Cardiac muscle cell (in vitro differentiated cells and primary cell): Measurements from ENCODE around the gene LMO3. TPM values are rescaled to one million over a fixed set of nuclear protein-coding genes. Genes with fewer than 3 reads are reported as not detected.

ENCODE experiments used
- DNase-seq, 2 donors: peaks; one replicate each; pipeline versions ENCODE4 v3.0.0 to v3.0.0-alpha.2; 2010 to 2017; ENCODE audit warnings: low read depth in 1 of 2, low spot score in 1 of 2
- H3K27ac ChIP-seq: fragments of 200-600 bp; sonication (generic); 2 replicates; pipeline ENCODE4 v1.5.1; 2016
- H3K27me3 ChIP-seq: fragments of 200-600 bp; sonication (generic); 2 replicates; pipeline ENCODE4 v1.6.0; 2016; ENCODE audit warnings: control low read depth
- H3K36me3 ChIP-seq: fragments of 200-600 bp; sonication (generic); 2 replicates; pipeline ENCODE4 v1.5.1; 2016; ENCODE audit warnings: control low read depth
- H3K4me1 ChIP-seq: fragments of 200-600 bp; sonication (generic); 2 replicates; pipeline ENCODE4 v1.8.1; 2017; ENCODE audit warnings: low read depth, mild to moderate bottlenecking, mixed run types
- H3K4me3 ChIP-seq: fragments of 200-600 bp; sonication (generic); 2 replicates; pipeline ENCODE4 v1.5.1; 2016; ENCODE audit warnings: mild to moderate bottlenecking
- H3K9me3 ChIP-seq: fragments of 200-600 bp; sonication (generic); 2 replicates; pipeline ENCODE4 v1.5.1; 2017; ENCODE audit warnings: low read depth, mild to moderate bottlenecking, control low read depth
- CTCF ChIP-seq: IDR thresholded peaks from 2 replicates; pipeline ENCODE4 v1.5.1; 2012; ENCODE audit warnings: low read depth, mild to moderate bottlenecking, low read length
- polyA plus RNA-seq: library from polyadenylated mRNA; unstranded; fragments of >200 nt; fragmentation: Nextera tagmentation; extraction: Ambion mirVana; gene quantifications from 2 replicates; pipeline ENCODE4 v1.2.1, GENCODE V29; 2016
- total RNA-seq: library from RNA; depleted of rRNA; stranded (reverse); fragments of >200 nt; gene quantifications from 2 replicates; pipeline ENCODE4 v1.2.3, GENCODE V29; 2016

LMO3 gene
- total and polyA plus RNA-seq, 2 experiments from 2014 or later, result 12.2 to 29.3 TPM

- no peak for TF ChIP-seq CTCF
- no peaks in the 10 kb centered on the region for H3K27me3 ChIP-seq
- H3K4me1 ChIP-seq, result peaks cover 5% of the 10 kb centered on the region
- no peaks in the 10 kb centered on the region for H3K36me3 ChIP-seq
- no peak overlapping the region for H3K27ac ChIP-seq
- no peak for DNase-seq
- H3K4me3 ChIP-seq, result no peak overlapping the region
- no peaks in the 10 kb centered on the region for H3K9me3 ChIP-seq
Observed at GRCh38 chr12:16618256-16618655, 12.3 kb upstream of the LMO3 start.

- H3K36me3 ChIP-seq, result no peaks in the 10 kb centered on the region
- H3K27ac ChIP-seq, result no peak overlapping the region
- DNase-seq, result peak in 1 of 2 donors; percentile 31
- TF ChIP-seq CTCF, result no peak
- H3K4me1 ChIP-seq, result peaks cover 12% of the 10 kb centered on the region
- peaks cover 35% of the 10 kb centered on the region for H3K27me3 ChIP-seq
- no peaks in the 10 kb centered on the region for H3K9me3 ChIP-seq
- H3K4me3 ChIP-seq, result no peak overlapping the region
Observed at GRCh38 chr12:16613199-16613598, 7.2 kb upstream of the LMO3 start.

DNA sequence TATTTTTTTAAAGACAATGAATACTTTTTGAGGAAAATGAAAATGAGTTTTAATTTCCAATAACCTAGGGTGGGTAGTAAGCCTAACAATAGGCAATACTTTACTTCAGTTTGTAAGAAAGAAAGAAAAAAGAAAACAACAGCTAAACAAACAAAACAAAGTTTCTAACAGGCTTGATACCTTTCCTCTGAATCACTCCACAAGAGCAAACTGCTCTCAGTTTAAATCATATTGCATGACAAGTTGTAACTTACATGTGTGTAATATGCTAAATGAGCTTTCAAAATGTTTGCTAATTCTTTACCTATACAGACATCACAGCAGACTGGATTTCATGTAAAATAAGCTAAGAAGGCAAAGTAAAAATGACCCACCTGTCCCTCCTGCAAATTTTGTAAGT is 6.7 kb upstream of the LMO3 start:
- H3K36me3 ChIP-seq, result no peaks in the 10 kb centered on the region
- peaks cover 15% of the 10 kb centered on the region for H3K4me1 ChIP-seq
- peaks cover 40% of the 10 kb centered on the region for H3K27me3 ChIP-seq
- peak in 1 of 2 donors; percentile 23 for DNase-seq
- no peak for TF ChIP-seq CTCF
- no peaks in the 10 kb centered on the region for H3K9me3 ChIP-seq
- no peak overlapping the region for H3K4me3 ChIP-seq
- H3K27ac ChIP-seq, result no peak overlapping the region

- no peak overlapping the region for H3K27ac ChIP-seq
- no peaks in the 10 kb centered on the region for H3K36me3 ChIP-seq
- no peaks in the 10 kb centered on the region for H3K9me3 ChIP-seq
- no peak for DNase-seq
- H3K4me3 ChIP-seq, result no peak overlapping the region
- peaks cover 23% of the 10 kb centered on the region for H3K4me1 ChIP-seq
- no peak for TF ChIP-seq CTCF
- H3K27me3 ChIP-seq, result peaks cover 46% of the 10 kb centered on the region
Observed at GRCh38 chr12:16611146-16611545, 5.2 kb upstream of the LMO3 start.

GRCh38 chr12:16610743-16611142 is 4.8 kb upstream of the LMO3 start:
- H3K27ac ChIP-seq, result no peak overlapping the region
- H3K27me3 ChIP-seq, result peaks cover 46% of the 10 kb centered on the region
- H3K9me3 ChIP-seq, result no peaks in the 10 kb centered on the region
- H3K36me3 ChIP-seq, result no peaks in the 10 kb centered on the region
- peaks cover 23% of the 10 kb centered on the region for H3K4me1 ChIP-seq
- TF ChIP-seq CTCF, result no peak
- DNase-seq, result no peak
- H3K4me3 ChIP-seq, result no peak overlapping the region
